Measurements from ENCODE around the gene DNER.

DNER gene

GRCh38 chr2:229673676-229674075 lies 40.7 kb downstream of the DNER start:
- no peak for DNase-seq (ENCODE audit: low read depth)
- no peak overlapping the region for H3K4me3 ChIP-seq (ENCODE audit: low read depth, low read length)
- TF ChIP-seq, protein P1, sequence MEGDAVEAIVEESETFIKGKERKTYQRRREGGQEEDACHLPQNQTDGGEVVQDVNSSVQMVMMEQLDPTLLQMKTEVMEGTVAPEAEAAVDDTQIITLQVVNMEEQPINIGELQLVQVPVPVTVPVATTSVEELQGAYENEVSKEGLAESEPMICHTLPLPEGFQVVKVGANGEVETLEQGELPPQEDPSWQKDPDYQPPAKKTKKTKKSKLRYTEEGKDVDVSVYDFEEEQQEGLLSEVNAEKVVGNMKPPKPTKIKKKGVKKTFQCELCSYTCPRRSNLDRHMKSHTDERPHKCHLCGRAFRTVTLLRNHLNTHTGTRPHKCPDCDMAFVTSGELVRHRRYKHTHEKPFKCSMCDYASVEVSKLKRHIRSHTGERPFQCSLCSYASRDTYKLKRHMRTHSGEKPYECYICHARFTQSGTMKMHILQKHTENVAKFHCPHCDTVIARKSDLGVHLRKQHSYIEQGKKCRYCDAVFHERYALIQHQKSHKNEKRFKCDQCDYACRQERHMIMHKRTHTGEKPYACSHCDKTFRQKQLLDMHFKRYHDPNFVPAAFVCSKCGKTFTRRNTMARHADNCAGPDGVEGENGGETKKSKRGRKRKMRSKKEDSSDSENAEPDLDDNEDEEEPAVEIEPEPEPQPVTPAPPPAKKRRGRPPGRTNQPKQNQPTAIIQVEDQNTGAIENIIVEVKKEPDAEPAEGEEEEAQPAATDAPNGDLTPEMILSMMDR (IDR thresholded peaks at IDR 0.05; ENCODE audit: low read depth, low read length): no peak
- TF ChIP-seq MYC (IDR thresholded peaks at IDR 0.05; ENCODE audit: low read depth, low read length) (no peak), POLR2A (IDR thresholded peaks at IDR 0.05; ENCODE audit: extremely low read depth, insufficient read length) (no peak)
- TF ChIP-seq, protein P2, sequence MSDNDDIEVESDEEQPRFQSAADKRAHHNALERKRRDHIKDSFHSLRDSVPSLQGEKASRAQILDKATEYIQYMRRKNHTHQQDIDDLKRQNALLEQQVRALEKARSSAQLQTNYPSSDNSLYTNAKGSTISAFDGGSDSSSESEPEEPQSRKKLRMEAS (IDR thresholded peaks at IDR 0.05; ENCODE audit: low read depth, low read length): no peak

DNA sequence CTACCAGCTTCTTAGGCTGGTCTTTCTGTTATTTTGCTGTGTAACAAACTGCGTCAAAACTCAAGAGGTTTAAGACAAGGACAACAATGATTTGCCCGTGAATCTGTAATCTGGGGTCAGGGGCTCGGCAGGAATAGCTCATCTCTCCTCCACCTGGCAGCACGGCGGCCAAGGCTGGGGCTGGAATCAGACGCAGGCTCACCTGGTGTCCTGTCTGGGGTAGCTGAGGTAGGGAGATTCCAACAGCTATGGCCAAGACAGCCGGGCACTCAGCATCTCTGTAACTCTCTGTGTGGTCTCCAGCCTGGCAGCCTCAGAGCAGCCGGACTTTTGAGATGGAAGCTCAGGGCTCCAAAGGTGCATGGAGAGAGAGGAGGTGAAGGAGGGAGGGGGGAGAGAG lies 42.3 kb downstream of the DNER start:
- no peak overlapping the region for H3K4me3 ChIP-seq (ENCODE audit: low read depth, low read length)
- no peak for TF ChIP-seq MYC (IDR thresholded peaks at IDR 0.05; ENCODE audit: low read depth, low read length)
- no peak for DNase-seq (ENCODE audit: low read depth)

- no peak for DNase-seq (ENCODE audit: low read depth)
- no peak overlapping the region for H3K4me3 ChIP-seq (ENCODE audit: low read depth, low read length)
- TF ChIP-seq, protein P2 (IDR thresholded peaks at IDR 0.05; ENCODE audit: low read depth, low read length): no peak
- TF ChIP-seq POLR2A (IDR thresholded peaks at IDR 0.05; ENCODE audit: extremely low read depth, insufficient read length) (no peak), MYC (IDR thresholded peaks at IDR 0.05; ENCODE audit: low read depth, low read length) (no peak)
- TF ChIP-seq, protein P1 (IDR thresholded peaks at IDR 0.05; ENCODE audit: low read depth, low read length): no peak
Observed at GRCh38 chr2:229669841-229670240, 44.5 kb downstream of the DNER start.

DNA sequence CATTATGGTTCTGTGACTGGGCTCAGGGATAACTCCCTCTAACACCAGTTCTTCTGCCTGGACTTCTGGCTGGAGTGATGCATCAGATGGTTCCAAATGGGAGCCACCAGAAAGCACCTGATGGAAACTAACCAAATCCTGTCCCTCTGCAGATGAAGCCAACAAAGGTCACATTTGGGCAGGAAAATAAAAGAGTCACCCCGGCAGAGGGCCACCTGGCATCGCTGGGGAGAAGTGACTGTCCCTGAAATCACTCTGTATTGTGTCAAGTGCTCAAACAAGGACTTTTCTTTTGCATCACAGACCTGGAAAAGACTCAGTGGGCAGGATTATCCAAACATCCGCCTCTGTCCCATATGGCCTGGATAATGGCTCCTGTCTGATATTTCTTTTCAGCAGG lies 47.5 kb downstream of the DNER start:
- DNase-seq (ENCODE audit: low read depth): no peak
- H3K4me3 ChIP-seq (ENCODE audit: low read depth, low read length): no peak overlapping the region
- TF ChIP-seq, protein P1 (IDR thresholded peaks at IDR 0.05; ENCODE audit: low read depth, low read length): no peak
- TF ChIP-seq POLR2A (IDR thresholded peaks at IDR 0.05; ENCODE audit: extremely low read depth, insufficient read length) (no peak), MYC (IDR thresholded peaks at IDR 0.05; ENCODE audit: low read depth, low read length) (no peak)
- TF ChIP-seq, protein P2 (IDR thresholded peaks at IDR 0.05; ENCODE audit: low read depth, low read length): no peak

DNA sequence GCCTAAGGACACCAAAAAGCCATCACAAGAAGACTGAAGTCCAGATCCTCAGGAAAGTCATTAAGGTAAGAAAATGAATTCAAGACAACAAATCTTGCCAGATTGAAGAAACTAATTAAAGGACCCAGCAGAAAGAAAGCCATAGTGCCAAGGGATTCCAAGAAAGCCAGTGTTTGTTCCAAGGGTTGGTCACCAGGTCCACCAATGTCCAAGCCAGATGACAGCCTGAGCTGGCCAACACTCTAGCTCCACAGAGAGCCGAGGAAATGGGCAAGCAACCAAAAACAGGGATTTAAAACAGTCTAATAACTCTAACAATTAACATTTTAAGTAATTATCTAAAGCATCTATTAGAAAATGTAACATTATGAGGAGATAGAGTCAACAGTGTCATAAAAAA lies 49.2 kb downstream of the DNER start:
- H3K4me3 ChIP-seq (ENCODE audit: low read depth, low read length): no peak overlapping the region
- DNase-seq (ENCODE audit: low read depth): no peak
- TF ChIP-seq, protein P1 (IDR thresholded peaks at IDR 0.05; ENCODE audit: low read depth, low read length): no peak
- TF ChIP-seq MYC (IDR thresholded peaks at IDR 0.05; ENCODE audit: low read depth, low read length) (no peak), POLR2A (IDR thresholded peaks at IDR 0.05; ENCODE audit: extremely low read depth, insufficient read length) (no peak)
- TF ChIP-seq, protein P2 (IDR thresholded peaks at IDR 0.05; ENCODE audit: low read depth, low read length): no peak

DNA sequence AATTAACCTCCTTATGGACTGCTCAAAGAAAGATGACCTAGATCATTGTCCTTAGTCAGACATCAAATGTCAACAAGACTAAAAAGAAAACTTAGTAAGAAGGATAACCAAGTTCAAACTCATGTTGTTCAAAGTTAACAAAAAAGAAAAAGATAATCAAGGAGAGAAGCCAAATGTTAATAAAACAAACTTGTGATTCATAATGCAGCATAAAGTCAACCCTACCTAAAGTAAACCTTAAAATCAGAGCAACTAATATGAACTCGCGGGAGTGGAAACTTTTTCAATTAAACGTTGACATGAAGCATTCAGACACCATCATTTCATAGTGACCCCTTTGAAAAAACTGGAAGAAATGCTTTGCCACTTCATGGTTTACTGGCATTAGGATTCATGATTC lies 52.9 kb downstream of the DNER start:
- DNase-seq (ENCODE audit: low read depth): no peak
- TF ChIP-seq, protein P2 (IDR thresholded peaks at IDR 0.05; ENCODE audit: low read depth, low read length): no peak
- no peak for TF ChIP-seq POLR2A (IDR thresholded peaks at IDR 0.05; ENCODE audit: extremely low read depth, insufficient read length)
- TF ChIP-seq, protein P1 (IDR thresholded peaks at IDR 0.05; ENCODE audit: low read depth, low read length): no peak
- no peak for TF ChIP-seq MYC (IDR thresholded peaks at IDR 0.05; ENCODE audit: low read depth, low read length)
- H3K4me3 ChIP-seq (ENCODE audit: low read depth, low read length): no peak overlapping the region

Measured in NB4 (cell line).